Fibroblast of skin of right quadriceps (primary cell): ENCODE measurements around the gene CDRT4.
A peak's percentile ranks its signal among the peaks of the same experiment; 100 is the strongest.

Source experiments
- DNase-seq: peaks from one replicate; pipeline ENCODE4 v3.0.0-alpha.2; 2013

Gene CDRT4

GRCh38 chr17:15431196-15431595 is 36.2 kb downstream of the CDRT4 start:
- DNase-seq, result no peak

GRCh38 chr17:15424521-15424920 is 42.9 kb downstream of the CDRT4 start:
- no peak for DNase-seq

- DNase-seq, result no peak
Measured at GRCh38 chr17:15422392-15422965, 44.9 kb downstream of the CDRT4 start.

GRCh38 chr17:15418781-15419180 is 48.6 kb downstream of the CDRT4 start:
- no peak for DNase-seq

- no peak for DNase-seq
Measured at GRCh38 chr17:15414532-15415306, 52.7 kb downstream of the CDRT4 start.

GRCh38 chr17:15413101-15413771 is 54.2 kb downstream of the CDRT4 start:
- no peak for DNase-seq

GRCh38 chr17:15412606-15413005 is 54.8 kb downstream of the CDRT4 start:
- no peak for DNase-seq

GRCh38 chr17:15411384-15412198 is 55.8 kb downstream of the CDRT4 start:
- no peak for DNase-seq

GRCh38 chr17:15409721-15410250 is 57.6 kb downstream of the CDRT4 start:
- peak; percentile 91 for DNase-seq

- no peak for DNase-seq
Measured at GRCh38 chr17:15408803-15409202, 58.6 kb downstream of the CDRT4 start.

- DNase-seq, result peak; percentile 32
Measured at GRCh38 chr17:15406081-15406480, 61.3 kb downstream of the CDRT4 start.

GRCh38 chr17:15405058-15405415 is 62.4 kb downstream of the CDRT4 start:
- no peak for DNase-seq

- DNase-seq, result peak; percentile 71
Measured at GRCh38 chr17:15404106-15405057, 63.0 kb downstream of the CDRT4 start.

GRCh38 chr17:15403276-15403939 is 64.0 kb downstream of the CDRT4 start:
- DNase-seq, result peak; percentile 12

- DNase-seq, result no peak
Measured at GRCh38 chr17:15399443-15399842, 68.0 kb downstream of the CDRT4 start.

- DNase-seq, result peak; percentile 69
Measured at GRCh38 chr17:15398736-15399331, 68.6 kb downstream of the CDRT4 start.

GRCh38 chr17:15398291-15398690 is 69.1 kb downstream of the CDRT4 start:
- DNase-seq, result peak; percentile 79

- DNase-seq, result no peak
Measured at GRCh38 chr17:15397620-15398019, 69.8 kb downstream of the CDRT4 start.

GRCh38 chr17:15395091-15395490 is 72.3 kb downstream of the CDRT4 start:
- no peak for DNase-seq

GRCh38 chr17:15393414-15393813 is 74.0 kb downstream of the CDRT4 start:
- DNase-seq, result no peak

GRCh38 chr17:15392326-15392741 is 75.1 kb downstream of the CDRT4 start:
- peak; percentile 78 for DNase-seq
